GM18502 (cell line): Measurements from ENCODE around the gene DHRS7C.

Experiments
- ATAC-seq: cut with Tn5 transposase; IDR thresholded peaks from one replicate; pipeline ENCODE4 v1.9.1; 2021; ENCODE audit warnings: mild to moderate bottlenecking; ENCODE audit not compliant: unreplicated experiment, poor library complexity

DHRS7C gene

GRCh38 chr17:9767432-9767991 lies 23.9 kb downstream of the DHRS7C start:
- no peak for ATAC-seq

GRCh38 chr17:9766970-9767369 lies 24.4 kb downstream of the DHRS7C start:
- no peak for ATAC-seq

GRCh38 chr17:9765322-9765721 lies 26.1 kb downstream of the DHRS7C start:
- no peak for ATAC-seq

GRCh38 chr17:9763643-9764042 lies 27.7 kb downstream of the DHRS7C start:
- no peak for ATAC-seq

- no peak for ATAC-seq
Measured at GRCh38 chr17:9760266-9760665, 31.1 kb downstream of the DHRS7C start.

GRCh38 chr17:9755083-9755482 lies 36.3 kb downstream of the DHRS7C start:
- no peak for ATAC-seq

GRCh38 chr17:9750524-9750923 lies 40.9 kb downstream of the DHRS7C start:
- no peak for ATAC-seq

GRCh38 chr17:9729735-9730420 lies 61.5 kb downstream of the DHRS7C start:
- no peak for ATAC-seq

- no peak for ATAC-seq
Measured at GRCh38 chr17:9729034-9729650, 62.2 kb downstream of the DHRS7C start.

GRCh38 chr17:9728564-9728963 lies 62.8 kb downstream of the DHRS7C start:
- ATAC-seq: no peak

- ATAC-seq: no peak
Measured at GRCh38 chr17:9728005-9728404, 63.4 kb downstream of the DHRS7C start.

GRCh38 chr17:9726291-9726690 lies 65.1 kb downstream of the DHRS7C start:
- no peak for ATAC-seq

GRCh38 chr17:9725575-9725974 lies 65.8 kb downstream of the DHRS7C start:
- no peak for ATAC-seq
